ENCODE measurements around the gene G3BP1.
"Not testable (repeated sequence)": the region's sequence is repeated elsewhere in the genome, so short reads cannot be mapped to it uniquely, and the experiment has no call there.

Gene G3BP1

GRCh38 chr5:151771259-151772028, at the start of gene G3BP1:
TSS of gene G3BP1 (plus strand) at chr5:151771954. CDS start at chr5:151786621, 14,667 bp downstream.
- DNase-seq: peak; percentile 100

GRCh38 chr5:151722546-151722945, 49.2 kb upstream of the G3BP1 start:
- no peak for DNase-seq

- DNase-seq: no peak
Observed at GRCh38 chr5:151724360-151724759, 47.4 kb upstream of the G3BP1 start.

- DNase-seq: not testable (repeated sequence)
Observed at GRCh38 chr5:151729597-151729996, 42.2 kb upstream of the G3BP1 start.

GRCh38 chr5:151730381-151730780, 41.4 kb upstream of the G3BP1 start:
- no peak for DNase-seq

- DNase-seq: no peak
Observed at GRCh38 chr5:151733358-151734063, 38.2 kb upstream of the G3BP1 start.

- DNase-seq: no peak
Observed at GRCh38 chr5:151734064-151734408, 37.7 kb upstream of the G3BP1 start.

- no peak for DNase-seq
Observed at GRCh38 chr5:151735646-151736045, 36.1 kb upstream of the G3BP1 start.

GRCh38 chr5:151737431-151737830, 34.3 kb upstream of the G3BP1 start:
- no peak for DNase-seq

- no peak for DNase-seq
Observed at GRCh38 chr5:151738125-151738848, 33.5 kb upstream of the G3BP1 start.

- no peak for DNase-seq
Observed at GRCh38 chr5:151739395-151739794, 32.4 kb upstream of the G3BP1 start.

GRCh38 chr5:151739939-151740335, 31.8 kb upstream of the G3BP1 start:
- DNase-seq: no peak

GRCh38 chr5:151740336-151740942, 31.3 kb upstream of the G3BP1 start:
- peak; percentile 72 for DNase-seq

- no peak for DNase-seq
Observed at GRCh38 chr5:151740958-151741373, 30.8 kb upstream of the G3BP1 start.

- DNase-seq: no peak
Observed at GRCh38 chr5:151741678-151742423, 29.9 kb upstream of the G3BP1 start.

GRCh38 chr5:151742870-151743294, 28.9 kb upstream of the G3BP1 start:
- DNase-seq: no peak

- DNase-seq: no peak
Observed at GRCh38 chr5:151743530-151743929, 28.2 kb upstream of the G3BP1 start.

GRCh38 chr5:151745071-151745705, 26.6 kb upstream of the G3BP1 start:
- DNase-seq: peak; percentile 51

- no peak for DNase-seq
Observed at GRCh38 chr5:151750121-151750520, 21.6 kb upstream of the G3BP1 start.

GRCh38 chr5:151751091-151751490, 20.7 kb upstream of the G3BP1 start:
- DNase-seq: no peak

GRCh38 chr5:151751593-151751992, 20.2 kb upstream of the G3BP1 start:
- DNase-seq: no peak

GRCh38 chr5:151755383-151755782, 16.4 kb upstream of the G3BP1 start:
- no peak for DNase-seq

Data from CD4-positive, alpha-beta T cell treated with Interleukin-17A for 1 hour (primary cell).